ENCODE data around the gene SNRPF. TPM values are rescaled to one million over a fixed set of nuclear protein-coding genes. Genes with fewer than 3 reads are reported as not detected.
"Not testable (repeated sequence)": the region's sequence is repeated elsewhere in the genome, so short reads cannot be mapped to it uniquely, and the experiment has no call there.

Gene SNRPF
- polyA plus RNA-seq, 2 donors: 43.4 to 100 TPM

- Histone ChIP-seq H3K4me1 (ENCODE audit: control insufficient read depth in 2 of 2, insufficient read depth in 2 of 2, low read length in 1 of 2) (peaks cover 0 to 5% of the 10 kb centered on the region in 2 donors), H3K4me3 (ENCODE audit: low read depth in 1 of 2, low read length in 2 of 2) (no peak overlapping the region), H3K27me3 (ENCODE audit: control insufficient read depth in 1 of 2, insufficient read depth in 2 of 2, low read length in 2 of 2) (no peaks in the 10 kb centered on the region), H3K27ac (ENCODE audit: low read depth in 2 of 2, low read length in 1 of 2) (no peak overlapping the region), H3K36me3 (ENCODE audit: control insufficient read depth in 2 of 2, insufficient read depth in 2 of 2, low read length in 1 of 2) (no peaks in the 10 kb centered on the region), H3K9me3 (ENCODE audit: control insufficient read depth in 2 of 2, insufficient read depth in 1 of 2, low read depth in 1 of 2, low read length in 1 of 2) (no peaks in the 10 kb centered on the region)
- WGBS, 2 donors: 12 to 17% methylated on average over 3 of the region's 3 CpGs
Observed at GRCh38 chr12:95836185-95836609, 22.6 kb upstream of the SNRPF start.

DNA sequence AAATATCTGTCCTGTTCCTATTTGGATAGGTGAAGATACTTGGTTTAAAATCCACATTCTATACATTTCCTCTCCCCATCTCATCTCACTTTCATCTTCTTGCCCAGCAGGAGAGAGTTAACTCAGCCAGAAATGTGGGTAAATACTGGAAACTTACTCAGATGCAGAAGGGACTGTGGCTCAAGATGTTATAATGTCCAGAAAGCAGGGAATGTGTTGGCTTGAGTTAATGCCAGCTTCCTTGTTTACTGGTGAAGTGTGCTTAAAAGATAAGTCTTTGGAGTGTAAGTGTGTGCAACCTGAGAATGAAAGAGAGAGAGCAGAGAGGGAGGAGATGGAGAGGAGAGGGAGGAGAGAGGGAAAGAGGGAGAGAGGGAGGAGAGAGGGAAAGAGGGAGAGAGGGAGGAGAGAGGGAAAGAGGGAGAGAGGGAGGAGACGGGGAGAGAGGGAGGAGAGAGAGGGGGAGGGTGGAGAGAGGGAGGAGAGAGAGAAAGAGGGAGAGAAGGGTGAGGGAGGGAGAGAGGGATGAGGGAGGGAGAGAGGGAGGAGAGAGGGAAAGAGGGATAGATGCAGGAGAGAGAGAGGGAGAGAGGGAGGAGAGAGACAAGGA, 22.0 kb upstream of the SNRPF start:
- no peaks in the 10 kb centered on the region for H3K27me3 ChIP-seq (ENCODE audit: control insufficient read depth in 1 of 2, insufficient read depth in 2 of 2, low read length in 2 of 2)
- WGBS, 2 donors: 0 to 24% methylated on average over 1 of the region's 1 CpG
- no peaks in the 10 kb centered on the region for H3K9me3 ChIP-seq (ENCODE audit: control insufficient read depth in 2 of 2, insufficient read depth in 1 of 2, low read depth in 1 of 2, low read length in 1 of 2)
- no peak overlapping the region for H3K4me3 ChIP-seq (ENCODE audit: low read depth in 1 of 2, low read length in 2 of 2)
- no peak overlapping the region for H3K27ac ChIP-seq (ENCODE audit: low read depth in 2 of 2, low read length in 1 of 2)
- H3K36me3 ChIP-seq (ENCODE audit: control insufficient read depth in 2 of 2, insufficient read depth in 2 of 2, low read length in 1 of 2): no peaks in the 10 kb centered on the region
- peaks cover 0 to 5% of the 10 kb centered on the region in 2 donors for H3K4me1 ChIP-seq (ENCODE audit: control insufficient read depth in 2 of 2, insufficient read depth in 2 of 2, low read length in 1 of 2)

GRCh38 chr12:95837240-95838038, 21.3 kb upstream of the SNRPF start:
- Histone ChIP-seq H3K27ac (ENCODE audit: low read depth in 2 of 2, low read length in 1 of 2) (no peak overlapping the region), H3K9me3 (ENCODE audit: control insufficient read depth in 2 of 2, insufficient read depth in 1 of 2, low read depth in 1 of 2, low read length in 1 of 2) (no peaks in the 10 kb centered on the region), H3K4me1 (ENCODE audit: control insufficient read depth in 2 of 2, insufficient read depth in 2 of 2, low read length in 1 of 2) (peaks cover 0 to 5% of the 10 kb centered on the region in 2 donors), H3K4me3 (ENCODE audit: low read depth in 1 of 2, low read length in 2 of 2) (no peak overlapping the region), H3K36me3 (ENCODE audit: control insufficient read depth in 2 of 2, insufficient read depth in 2 of 2, low read length in 1 of 2) (no peaks in the 10 kb centered on the region), H3K27me3 (ENCODE audit: control insufficient read depth in 1 of 2, insufficient read depth in 2 of 2, low read length in 2 of 2) (no peaks in the 10 kb centered on the region)
- WGBS, 2 donors: 49 to 58% methylated on average over 10 of the region's 10 CpGs

GRCh38 chr12:95838125-95838524, 20.6 kb upstream of the SNRPF start:
- WGBS, 2 donors: 11 to 14% methylated on average over 11 of the region's 11 CpGs

DNA sequence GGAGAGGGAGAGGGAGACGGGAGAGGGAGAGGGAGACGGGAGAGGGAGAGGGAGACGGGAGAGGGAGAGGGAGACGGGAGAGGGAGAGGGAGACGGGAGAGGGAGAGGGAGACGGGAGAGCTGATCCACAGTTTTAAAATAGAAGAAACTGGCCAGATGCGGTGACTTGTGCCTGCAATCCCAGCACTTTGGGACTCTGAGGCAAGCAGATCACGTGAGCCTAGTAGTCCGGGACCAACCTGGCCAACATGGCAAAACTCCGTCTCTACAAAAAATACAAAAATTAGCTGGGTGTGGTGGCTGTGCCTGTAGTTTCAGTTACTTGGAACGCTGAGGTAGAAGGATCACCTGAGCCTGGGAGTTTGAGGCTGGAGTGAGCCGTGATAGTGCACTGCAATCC, 16.3 kb upstream of the SNRPF start:
- not testable (repeated sequence) for H3K4me1 ChIP-seq (ENCODE audit: control insufficient read depth in 2 of 2, insufficient read depth in 2 of 2, low read length in 1 of 2); H3K27me3 ChIP-seq (ENCODE audit: control insufficient read depth in 1 of 2, insufficient read depth in 2 of 2, low read length in 2 of 2); H3K9me3 ChIP-seq (ENCODE audit: control insufficient read depth in 2 of 2, insufficient read depth in 1 of 2, low read depth in 1 of 2, low read length in 1 of 2); H3K36me3 ChIP-seq (ENCODE audit: control insufficient read depth in 2 of 2, insufficient read depth in 2 of 2, low read length in 1 of 2); H3K4me3 ChIP-seq (ENCODE audit: low read depth in 1 of 2, low read length in 2 of 2)
- peak overlapping the region in 1 of 2 donors; percentile 2 for H3K27ac ChIP-seq (ENCODE audit: low read depth in 2 of 2, low read length in 1 of 2)
- 69 to 94% methylated on average over 6 of the region's 12 CpGs for WGBS, 2 donors

More at GRCh38 chr12:95838125-95838524, 20.6 kb upstream of the SNRPF start:
- H3K27me3 ChIP-seq (ENCODE audit: control insufficient read depth in 1 of 2, insufficient read depth in 2 of 2, low read length in 2 of 2): no peaks in the 10 kb centered on the region
- peaks cover 0 to 5% of the 10 kb centered on the region in 2 donors for H3K4me1 ChIP-seq (ENCODE audit: control insufficient read depth in 2 of 2, insufficient read depth in 2 of 2, low read length in 1 of 2)
- H3K9me3 ChIP-seq (ENCODE audit: control insufficient read depth in 2 of 2, insufficient read depth in 1 of 2, low read depth in 1 of 2, low read length in 1 of 2): no peaks in the 10 kb centered on the region
- H3K27ac ChIP-seq (ENCODE audit: low read depth in 2 of 2, low read length in 1 of 2): no peak overlapping the region
- no peaks in the 10 kb centered on the region for H3K36me3 ChIP-seq (ENCODE audit: control insufficient read depth in 2 of 2, insufficient read depth in 2 of 2, low read length in 1 of 2)
- no peak overlapping the region for H3K4me3 ChIP-seq (ENCODE audit: low read depth in 1 of 2, low read length in 2 of 2)

DNA sequence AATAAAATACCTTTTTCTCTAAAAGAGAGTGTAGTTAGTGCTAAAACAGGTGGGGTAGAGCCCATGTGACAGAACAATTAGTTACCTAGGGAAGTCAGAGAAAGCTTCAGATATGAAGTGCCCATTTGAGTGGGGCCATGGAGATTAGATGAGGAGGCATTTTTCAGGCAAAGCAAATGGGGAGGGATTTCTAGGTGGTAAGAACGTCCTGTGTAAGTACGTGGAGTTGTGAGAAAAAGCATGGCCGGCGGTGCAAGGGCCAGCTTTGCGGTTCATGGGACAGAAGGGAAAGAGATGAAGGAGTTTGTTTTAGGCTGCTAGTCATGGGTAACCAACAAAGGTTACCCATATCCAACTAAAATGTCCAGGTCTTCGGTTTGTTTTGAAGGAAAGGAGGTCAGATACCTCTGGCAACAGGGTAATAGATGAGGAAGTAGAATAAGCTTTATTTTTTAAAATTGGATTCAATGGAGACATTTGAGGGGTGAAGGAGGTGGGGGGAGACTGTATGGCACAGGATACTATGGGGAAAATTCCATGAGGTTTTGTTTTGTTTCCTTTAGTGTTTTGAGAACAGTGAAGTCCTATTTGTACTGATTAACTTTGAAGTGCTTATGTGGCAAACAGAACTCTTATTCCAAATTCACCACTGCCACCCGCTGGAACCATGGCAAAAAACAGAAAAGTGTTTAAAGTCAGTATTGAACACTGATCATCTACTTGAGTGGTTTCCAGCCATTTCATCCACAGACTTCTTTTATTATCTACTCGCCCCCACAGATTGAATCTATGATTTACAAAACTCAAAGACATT, 10.0 kb upstream of the SNRPF start:
- Histone ChIP-seq H3K36me3 (ENCODE audit: control insufficient read depth in 2 of 2, insufficient read depth in 2 of 2, low read length in 1 of 2) (no peaks in the 10 kb centered on the region), H3K4me3 (ENCODE audit: low read depth in 1 of 2, low read length in 2 of 2) (no peak overlapping the region), H3K27me3 (ENCODE audit: control insufficient read depth in 1 of 2, insufficient read depth in 2 of 2, low read length in 2 of 2) (no peaks in the 10 kb centered on the region), H3K27ac (ENCODE audit: low read depth in 2 of 2, low read length in 1 of 2) (no peak overlapping the region), H3K9me3 (ENCODE audit: control insufficient read depth in 2 of 2, insufficient read depth in 1 of 2, low read depth in 1 of 2, low read length in 1 of 2) (no peaks in the 10 kb centered on the region), H3K4me1 (ENCODE audit: control insufficient read depth in 2 of 2, insufficient read depth in 2 of 2, low read length in 1 of 2) (no peaks in the 10 kb centered on the region)
- 58 to 61% methylated on average over 8 of the region's 8 CpGs for WGBS, 2 donors

GRCh38 chr12:95851606-95852005, 7.1 kb upstream of the SNRPF start:
- H3K27ac ChIP-seq (ENCODE audit: low read depth in 2 of 2, low read length in 1 of 2): no peak overlapping the region
- no peaks in the 10 kb centered on the region for H3K9me3 ChIP-seq (ENCODE audit: control insufficient read depth in 2 of 2, insufficient read depth in 1 of 2, low read depth in 1 of 2, low read length in 1 of 2)
- no peak overlapping the region for H3K4me3 ChIP-seq (ENCODE audit: low read depth in 1 of 2, low read length in 2 of 2)
- H3K27me3 ChIP-seq (ENCODE audit: control insufficient read depth in 1 of 2, insufficient read depth in 2 of 2, low read length in 2 of 2): no peaks in the 10 kb centered on the region
- H3K36me3 ChIP-seq (ENCODE audit: control insufficient read depth in 2 of 2, insufficient read depth in 2 of 2, low read length in 1 of 2): no peaks in the 10 kb centered on the region
- no peaks in the 10 kb centered on the region for H3K4me1 ChIP-seq (ENCODE audit: control insufficient read depth in 2 of 2, insufficient read depth in 2 of 2, low read length in 1 of 2)
- 71 to 77% methylated on average over 3 of the region's 3 CpGs for WGBS, 2 donors

- H3K9me3 ChIP-seq (ENCODE audit: control insufficient read depth in 2 of 2, insufficient read depth in 1 of 2, low read depth in 1 of 2, low read length in 1 of 2): no peaks in the 10 kb centered on the region
- H3K4me3 ChIP-seq (ENCODE audit: low read depth in 1 of 2, low read length in 2 of 2): no peak overlapping the region
- no peak overlapping the region for H3K27ac ChIP-seq (ENCODE audit: low read depth in 2 of 2, low read length in 1 of 2)
- no peaks in the 10 kb centered on the region for H3K4me1 ChIP-seq (ENCODE audit: control insufficient read depth in 2 of 2, insufficient read depth in 2 of 2, low read length in 1 of 2)
- no peaks in the 10 kb centered on the region for H3K27me3 ChIP-seq (ENCODE audit: control insufficient read depth in 1 of 2, insufficient read depth in 2 of 2, low read length in 2 of 2)
- no peaks in the 10 kb centered on the region for H3K36me3 ChIP-seq (ENCODE audit: control insufficient read depth in 2 of 2, insufficient read depth in 2 of 2, low read length in 1 of 2)
- WGBS, 2 donors: 87 to 89% methylated on average over 4 of the region's 4 CpGs
Observed at GRCh38 chr12:95852133-95852532, 6.6 kb upstream of the SNRPF start.

DNA sequence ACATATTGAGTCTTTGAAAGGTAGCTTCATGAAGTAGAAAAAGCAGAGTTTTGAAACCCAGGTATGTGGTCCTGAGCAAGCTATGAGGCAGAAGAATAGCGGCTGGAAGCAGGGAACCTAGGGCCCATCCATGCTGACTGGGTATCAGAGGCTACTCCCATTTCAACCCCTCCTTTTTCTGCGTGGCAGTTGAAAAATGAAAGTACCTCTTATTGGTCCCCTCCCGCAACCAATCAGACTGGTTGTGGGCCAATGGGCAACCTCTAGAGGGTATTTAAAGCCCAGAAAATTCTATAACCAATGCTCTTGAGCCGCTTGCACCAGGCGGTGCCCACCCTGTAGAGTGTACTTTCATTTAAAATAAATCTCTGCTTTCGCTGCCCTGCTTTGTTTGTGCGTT, 1.6 kb upstream of the SNRPF start:
- WGBS, 2 donors: 89 to 93% methylated on average over 7 of the region's 7 CpGs

More for the DNA sequence above, 1.6 kb upstream of the SNRPF start:
- peaks cover 0 to 4% of the 10 kb centered on the region in 2 donors for H3K36me3 ChIP-seq (ENCODE audit: control insufficient read depth in 2 of 2, insufficient read depth in 2 of 2, low read length in 1 of 2)
- no peaks in the 10 kb centered on the region for H3K4me1 ChIP-seq (ENCODE audit: control insufficient read depth in 2 of 2, insufficient read depth in 2 of 2, low read length in 1 of 2)
- no peaks in the 10 kb centered on the region for H3K27me3 ChIP-seq (ENCODE audit: control insufficient read depth in 1 of 2, insufficient read depth in 2 of 2, low read length in 2 of 2)
- no peak overlapping the region for H3K27ac ChIP-seq (ENCODE audit: low read depth in 2 of 2, low read length in 1 of 2)
- no peak overlapping the region for H3K4me3 ChIP-seq (ENCODE audit: low read depth in 1 of 2, low read length in 2 of 2)
- H3K9me3 ChIP-seq (ENCODE audit: control insufficient read depth in 2 of 2, insufficient read depth in 1 of 2, low read depth in 1 of 2, low read length in 1 of 2): no peaks in the 10 kb centered on the region

All from esophagus (tissue), 2 donors.